HG02763 (cell line): Measurements from ENCODE around the gene FHAD1.

Experiments used
- ATAC-seq: cut with Tn5 transposase; IDR thresholded peaks from one replicate; pipeline ENCODE4 v1.9.1; 2021; ENCODE audit warnings: mild to moderate bottlenecking, moderate library complexity; ENCODE audit not compliant: unreplicated experiment

The FHAD1 gene

GRCh38 chr1:15390667-15391066, 143.6 kb downstream of the FHAD1 start:
- ATAC-seq = no peak

- ATAC-seq = no peak
Measured at GRCh38 chr1:15391366-15391765, 144.3 kb downstream of the FHAD1 start.

- no peak for ATAC-seq
Measured at GRCh38 chr1:15393475-15394257, 146.6 kb downstream of the FHAD1 start.

- no peak for ATAC-seq
Measured at GRCh38 chr1:15394258-15394690, 147.3 kb downstream of the FHAD1 start.

GRCh38 chr1:15397236-15397635, 150.2 kb downstream of the FHAD1 start:
- ATAC-seq = no peak

GRCh38 chr1:15399710-15400109, 152.7 kb downstream of the FHAD1 start:
- no peak for ATAC-seq

- ATAC-seq = no peak
Measured at GRCh38 chr1:15400627-15401026, 153.6 kb downstream of the FHAD1 start.

- ATAC-seq = no peak
Measured at GRCh38 chr1:15401391-15402055, 154.5 kb downstream of the FHAD1 start.

- no peak for ATAC-seq
Measured at GRCh38 chr1:15402809-15403450, 155.9 kb downstream of the FHAD1 start.

GRCh38 chr1:15403962-15404580, 157.0 kb downstream of the FHAD1 start:
- ATAC-seq = no peak

- ATAC-seq = no peak
Measured at GRCh38 chr1:15405106-15405850, 158.3 kb downstream of the FHAD1 start.

GRCh38 chr1:15406614-15407559, 159.9 kb downstream of the FHAD1 start:
- no peak for ATAC-seq

- ATAC-seq = no peak
Measured at GRCh38 chr1:15407580-15407979, 160.6 kb downstream of the FHAD1 start.

GRCh38 chr1:15408890-15409387, 161.9 kb downstream of the FHAD1 start:
- no peak for ATAC-seq

- ATAC-seq = peak; percentile 76
Measured at GRCh38 chr1:15409388-15410222, 162.6 kb downstream of the FHAD1 start, which contains the start of gene EFHD2. Gene EFHD2 (plus strand): TSS chr1:15409888. CDS start chr1:15409972, 84 bp downstream.

GRCh38 chr1:15410223-15410883, 163.3 kb downstream of the FHAD1 start:
- no peak for ATAC-seq

GRCh38 chr1:15410884-15411245, 163.8 kb downstream of the FHAD1 start:
- ATAC-seq = no peak

GRCh38 chr1:15411593-15412137, 164.6 kb downstream of the FHAD1 start:
- peak; percentile 42 for ATAC-seq
